HL-60/S4 treated with retinoic acid at 250 ng/mL for 4 days and 3 days (cell line): ENCODE measurements around the gene WDR19.

ENCODE experiments used
- in situ Hi-C: fragments of 300-500 bp; cut with MboI; formaldehyde crosslinking; loops from 2 replicates; pipeline ENCODE4 v1.7.0; 2022; ENCODE audit warnings: low sequenced_read_pairs

WDR19 gene

GRCh38 chr4:39295784-39296183, 113.5 kb downstream of the WDR19 start:
- in situ Hi-C loops, result no loop called here

GRCh38 chr4:39302901-39303300, 120.6 kb downstream of the WDR19 start:
- in situ Hi-C loops, result no loop called here

- in situ Hi-C loops, result no loop called here
These were observed 121.5 kb downstream of the WDR19 start for GRCh38 chr4:39303871-39304270.

- in situ Hi-C loops, result no loop called here
These were observed 122.3 kb downstream of the WDR19 start for GRCh38 chr4:39304651-39305050.

GRCh38 chr4:39305912-39306677, 123.8 kb downstream of the WDR19 start:
- in situ Hi-C loops, result no loop called here

- in situ Hi-C loops, result no loop called here
These were observed 126.3 kb downstream of the WDR19 start for GRCh38 chr4:39308611-39309010.

- in situ Hi-C loops, result no loop called here
These were observed 130.5 kb downstream of the WDR19 start for GRCh38 chr4:39312816-39313215.

GRCh38 chr4:39319676-39320075, 137.3 kb downstream of the WDR19 start:
- in situ Hi-C loops, result no loop called here

- in situ Hi-C loops, result no loop called here
These were observed 138.2 kb downstream of the WDR19 start for GRCh38 chr4:39320381-39321115.

GRCh38 chr4:39323821-39324220, 141.5 kb downstream of the WDR19 start:
- in situ Hi-C loops, result no loop called here

GRCh38 chr4:39324446-39324845, 142.1 kb downstream of the WDR19 start:
- in situ Hi-C loops, result no loop called here

GRCh38 chr4:39324897-39325613, 142.7 kb downstream of the WDR19 start:
- in situ Hi-C loops, result no loop called here

- in situ Hi-C loops, result no loop called here
These were observed 144.2 kb downstream of the WDR19 start for GRCh38 chr4:39326468-39326977.

GRCh38 chr4:39330353-39330752, 148.0 kb downstream of the WDR19 start:
- in situ Hi-C loops, result no loop called here

GRCh38 chr4:39331191-39331590, 148.9 kb downstream of the WDR19 start:
- in situ Hi-C loops, result no loop called here
